OCI-LY3 (cell line): Measurements from ENCODE around the gene PAX2.

Experiments used
- CTCF ChIP-seq: fragments of 200-600, 300-600 bp; sonication (generic); IDR thresholded peaks from 2 replicates; pipeline ENCODE4 v1.5.1; 2014; ENCODE audit warnings: antibody characterized with exemption, low read length, low read depth
- EZH2phosphoT487 ChIP-seq: fragments of 200-600 bp; shearing (Covaris generic); IDR thresholded peaks from 2 replicates; pipeline ENCODE4 v1.6.1; 2018; ENCODE audit warnings: antibody characterized with exemption, mixed run types, low read depth

- TF ChIP-seq CTCF (no peak), EZH2phosphoT487 (no peak)
These were observed 24.1 kb downstream of the PAX2 start for GRCh38 chr10:100769481-100769880.
